ENCODE data around the gene COMMD2. TPM values are rescaled to one million over a fixed set of nuclear protein-coding genes. Genes with fewer than 3 reads are reported as not detected.
A peak's percentile ranks its signal among the peaks of the same experiment; 100 is the strongest.

COMMD2 gene
- total RNA-seq, 1 donor from 2014 or later, result 30.8 TPM

DNA sequence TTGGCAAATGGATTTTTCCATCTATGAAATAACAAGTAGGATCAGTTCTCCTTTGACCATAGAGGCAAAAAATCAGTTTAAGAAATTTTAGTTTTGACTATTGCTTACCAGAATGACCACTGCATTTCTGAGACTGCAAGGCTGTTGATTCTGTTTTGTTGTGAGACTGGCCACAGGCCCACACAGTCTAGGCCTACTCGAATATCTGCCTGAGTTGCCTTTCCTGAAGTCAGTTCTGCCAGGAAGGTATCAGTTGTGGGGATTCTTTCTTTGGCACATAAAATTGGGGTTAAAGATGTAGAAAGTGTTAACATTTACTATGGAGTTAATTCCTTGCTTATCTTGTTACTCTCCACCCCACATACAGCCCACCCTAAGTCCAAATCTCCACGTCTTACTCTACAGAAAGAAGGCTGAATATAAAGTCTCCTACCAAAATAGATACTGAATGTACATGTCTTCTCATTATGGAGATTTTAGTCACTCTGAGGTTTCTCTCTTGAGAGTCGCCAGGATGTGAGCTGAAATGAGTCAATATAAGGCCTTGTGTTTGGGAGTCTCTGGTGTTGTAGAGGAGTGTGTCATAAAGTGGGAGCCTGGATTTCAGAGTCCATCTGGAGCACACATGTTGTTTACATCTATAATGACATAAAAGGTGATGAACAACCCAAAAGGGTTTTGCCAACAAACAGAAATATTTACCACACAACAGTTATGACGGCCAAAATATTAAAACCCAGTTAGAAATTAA is 49.4 kb downstream of the COMMD2 start:
- peak; percentile 19 for DNase-seq

DNA sequence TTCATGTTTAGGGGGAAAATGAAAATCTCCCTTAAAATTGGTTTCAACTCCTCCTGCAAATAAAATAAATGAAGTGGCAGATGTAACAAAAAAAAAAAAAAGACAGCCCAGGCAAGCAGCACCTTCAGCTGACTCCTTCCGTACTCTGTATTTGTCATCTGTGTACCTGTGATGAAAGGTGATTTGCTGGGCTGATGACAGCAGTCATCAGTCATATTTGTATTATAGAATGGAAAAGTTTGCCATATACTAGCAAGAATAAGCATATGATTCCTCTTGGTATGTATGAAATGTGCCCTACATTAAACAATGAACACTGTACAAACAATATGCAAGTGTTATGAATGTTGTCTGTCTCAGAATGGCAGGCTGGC is 50.3 kb downstream of the COMMD2 start:
- DNase-seq, result no peak

DNA sequence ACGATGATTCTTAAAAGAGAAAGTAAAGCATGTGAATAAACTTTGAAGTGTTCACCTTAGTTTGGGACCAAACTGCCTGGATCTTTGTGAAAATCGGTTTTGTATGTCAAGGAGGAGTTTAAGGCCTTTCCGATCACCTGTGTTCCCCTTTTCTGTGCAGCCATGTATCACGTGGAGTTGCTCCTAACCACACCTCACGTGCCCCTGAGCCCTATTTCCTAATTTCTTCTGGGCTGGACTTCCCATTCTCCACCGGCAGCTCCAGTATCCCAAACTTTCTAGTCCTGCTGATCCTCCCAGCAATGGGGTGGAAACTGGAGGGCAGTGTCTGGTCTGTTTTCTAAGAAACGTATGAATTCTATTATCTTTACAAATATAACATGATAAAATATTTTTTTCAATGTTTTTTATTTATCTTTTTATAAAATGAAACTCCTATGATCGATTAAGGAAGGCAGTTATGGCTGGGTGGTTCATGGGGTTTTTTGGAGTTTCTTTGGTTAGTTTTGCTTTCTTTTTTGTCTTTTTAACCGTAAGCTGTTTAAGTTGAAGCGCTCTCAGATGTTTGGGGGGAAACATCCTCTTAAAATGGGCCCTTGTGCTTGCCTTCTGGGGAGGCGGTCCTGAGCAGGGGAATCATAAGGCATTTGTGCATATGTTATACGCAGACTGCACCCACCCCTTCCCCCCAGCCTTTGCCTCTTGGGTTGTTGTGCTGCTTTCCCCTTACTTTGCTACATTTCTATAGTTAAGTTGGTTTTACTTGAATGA is 50.9 kb downstream of the COMMD2 start:
- no peak for DNase-seq

Other genes starting within 250 kb of the COMMD2 start
- 111 and 207 TPM in 2 replicates for gene WWTR1, start 94.5 kb downstream of the COMMD2 start, total RNA-seq
- not detected in 2 replicates for gene ANKUB1, start 40.1 kb upstream of the COMMD2 start, total RNA-seq
- gene RNF13, start 60.7 kb upstream of the COMMD2 start, total RNA-seq, result 62.6 and 75.7 TPM in 2 replicates
- gene PFN2, start 218.4 kb upstream of the COMMD2 start, total RNA-seq, result 16.8 and 39.8 TPM in 2 replicates